ENCODE results near the gene KRTAP9-1. TPM values are rescaled to one million over a fixed set of nuclear protein-coding genes. Genes with fewer than 3 reads are reported as not detected.
"Not testable (repeated sequence)": the region's sequence is repeated elsewhere in the genome, so short reads cannot be mapped to it uniquely, and the experiment has no call there.

KRTAP9-1 gene
- polyA plus RNA-seq, 10 donors = not detected

DNA sequence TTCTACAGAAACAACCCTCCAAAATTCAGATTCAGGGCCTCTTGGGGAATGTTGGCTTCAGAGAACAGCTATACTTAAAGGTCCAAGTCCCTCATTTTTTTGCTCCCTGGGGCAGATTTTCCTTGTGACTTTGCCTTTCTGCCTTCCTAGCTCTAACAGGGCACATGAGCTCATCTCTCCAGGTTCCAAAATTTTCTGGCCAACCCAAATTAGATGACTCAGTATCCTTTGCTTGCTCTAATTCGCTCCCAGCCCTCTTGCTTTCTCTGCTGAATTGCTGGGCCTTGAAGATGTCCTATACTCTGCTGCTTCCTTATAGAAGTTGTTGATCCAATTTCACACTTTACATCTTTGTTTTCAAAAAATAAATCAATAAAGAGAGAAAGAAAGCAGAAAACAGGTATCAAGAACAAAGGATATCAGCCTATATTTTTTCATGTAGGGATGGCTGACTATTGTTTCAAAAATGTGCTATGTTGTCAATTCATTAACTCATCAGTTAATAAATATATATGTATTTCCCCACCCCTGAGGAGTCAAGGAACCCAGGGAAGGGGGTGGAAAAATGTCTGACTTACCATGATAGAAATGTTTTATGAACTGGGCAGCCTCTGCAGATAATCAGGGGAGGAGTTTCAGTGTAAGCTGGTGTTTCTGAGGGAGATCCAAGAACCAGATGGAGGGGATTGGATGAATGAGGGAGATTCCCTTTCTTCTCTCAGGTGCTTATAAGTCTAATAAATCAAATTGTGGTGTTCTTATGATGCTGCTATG, 10.7 kb upstream of the KRTAP9-1 start:
- DNase-seq = no peak

DNA sequence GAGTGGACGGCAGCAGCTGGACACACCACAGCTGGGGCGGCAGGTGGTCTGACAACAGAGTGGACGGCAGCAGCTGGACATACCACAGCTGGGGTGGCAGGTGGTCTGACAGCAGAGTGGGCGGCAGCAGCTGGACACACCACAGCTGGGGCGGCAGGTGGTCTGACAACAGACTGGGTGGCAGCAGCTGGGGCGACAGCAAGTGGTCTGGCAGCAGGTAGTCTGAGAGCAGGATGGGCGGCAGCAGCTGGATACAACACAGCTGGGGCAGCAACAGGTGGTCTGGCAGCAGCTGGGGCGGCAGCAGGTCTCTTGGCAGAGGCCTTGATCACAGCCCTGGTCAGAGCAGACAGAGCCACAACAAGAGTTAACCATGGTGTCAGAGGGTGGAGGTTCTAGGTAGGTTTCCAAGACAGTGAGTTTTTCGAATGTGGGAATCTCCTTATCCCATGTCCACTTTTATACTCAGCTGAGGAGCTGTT, 5.2 kb upstream of the KRTAP9-1 start, which contains the start of gene KRTAP4-1:
Gene KRTAP4-1 (minus strand): TSS at position 432 of the 482 bp plus-strand sequence. CDS start 57 bp downstream, at position 375.
- DNase-seq = no peak

DNA sequence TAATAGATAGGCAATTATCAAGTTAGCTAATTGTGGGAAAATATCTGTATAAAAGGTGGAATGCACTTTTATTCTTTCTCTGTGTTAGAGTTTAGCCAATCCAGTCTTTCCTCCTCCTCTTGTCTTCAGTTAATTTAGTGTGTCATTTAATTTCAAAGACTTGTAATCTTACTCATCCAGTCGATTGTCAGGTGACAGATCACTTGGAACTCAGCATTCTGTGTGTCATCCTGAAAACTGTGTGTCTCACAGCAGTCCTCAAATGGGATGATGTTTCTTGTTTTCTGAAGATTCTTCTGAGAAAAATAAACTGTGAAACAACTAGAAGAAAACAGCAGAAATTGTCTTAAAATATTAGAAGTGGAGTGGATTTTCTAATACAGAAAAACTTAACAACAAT, 4.7 kb upstream of the KRTAP9-1 start:
- no peak for DNase-seq

DNA sequence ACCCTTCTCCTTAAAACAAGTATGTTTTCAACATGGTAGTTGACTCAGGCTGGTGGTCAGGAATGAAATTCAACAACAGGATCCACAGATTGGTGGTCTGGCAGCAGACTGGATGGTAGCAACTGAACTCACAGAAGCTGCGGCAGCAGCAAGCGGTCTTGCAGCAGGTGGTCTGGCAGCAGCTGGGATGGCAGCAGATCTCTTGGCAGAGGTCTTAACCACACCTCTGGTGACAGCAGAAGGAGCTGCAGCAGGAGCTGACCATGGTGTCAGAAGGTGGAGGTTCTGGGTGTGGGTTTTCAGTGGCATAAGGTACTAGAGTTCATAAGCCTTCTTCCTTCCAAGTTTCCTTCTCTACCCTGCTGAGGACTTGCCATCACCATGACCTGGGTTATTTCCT, 2.8 kb upstream of the KRTAP9-1 start:
- no peak for DNase-seq

DNA sequence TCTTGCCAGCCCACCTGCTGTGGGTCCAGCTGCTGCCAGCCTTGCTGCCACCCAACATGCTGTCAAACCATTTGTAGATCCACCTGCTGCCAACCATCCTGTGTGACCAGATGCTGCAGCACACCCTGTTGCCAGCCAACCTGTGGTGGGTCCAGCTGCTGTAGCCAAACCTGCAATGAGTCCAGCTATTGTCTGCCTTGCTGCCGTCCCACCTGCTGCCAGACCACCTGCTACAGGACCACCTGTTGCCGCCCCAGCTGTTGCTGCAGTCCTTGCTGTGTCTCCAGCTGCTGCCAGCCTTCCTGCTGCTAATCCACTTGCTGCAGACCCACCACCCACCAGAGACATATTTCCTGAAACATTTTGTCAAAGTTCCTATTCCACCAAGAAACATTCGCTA, 641 bp downstream of the KRTAP9-1 start:
- no peak for DNase-seq

DNA sequence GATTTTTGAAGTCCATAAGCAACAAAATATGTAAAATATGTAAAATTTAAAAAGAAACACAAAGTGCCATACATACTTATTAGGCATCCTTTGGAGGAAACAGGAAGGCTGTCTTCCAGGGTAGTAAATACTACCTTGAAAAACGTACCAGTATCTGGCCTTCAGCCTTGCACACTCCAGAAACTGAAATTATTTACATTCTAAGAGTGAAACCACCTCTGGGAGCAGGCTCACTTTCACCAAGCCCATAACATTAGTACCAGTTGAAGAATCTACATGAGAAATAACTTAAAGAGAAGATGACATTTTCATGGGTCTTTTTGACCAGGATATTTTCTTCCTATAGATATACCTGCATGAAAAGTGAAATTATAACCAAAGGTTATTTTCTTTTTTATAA, 6.4 kb downstream of the KRTAP9-1 start:
- DNase-seq = no peak

DNA sequence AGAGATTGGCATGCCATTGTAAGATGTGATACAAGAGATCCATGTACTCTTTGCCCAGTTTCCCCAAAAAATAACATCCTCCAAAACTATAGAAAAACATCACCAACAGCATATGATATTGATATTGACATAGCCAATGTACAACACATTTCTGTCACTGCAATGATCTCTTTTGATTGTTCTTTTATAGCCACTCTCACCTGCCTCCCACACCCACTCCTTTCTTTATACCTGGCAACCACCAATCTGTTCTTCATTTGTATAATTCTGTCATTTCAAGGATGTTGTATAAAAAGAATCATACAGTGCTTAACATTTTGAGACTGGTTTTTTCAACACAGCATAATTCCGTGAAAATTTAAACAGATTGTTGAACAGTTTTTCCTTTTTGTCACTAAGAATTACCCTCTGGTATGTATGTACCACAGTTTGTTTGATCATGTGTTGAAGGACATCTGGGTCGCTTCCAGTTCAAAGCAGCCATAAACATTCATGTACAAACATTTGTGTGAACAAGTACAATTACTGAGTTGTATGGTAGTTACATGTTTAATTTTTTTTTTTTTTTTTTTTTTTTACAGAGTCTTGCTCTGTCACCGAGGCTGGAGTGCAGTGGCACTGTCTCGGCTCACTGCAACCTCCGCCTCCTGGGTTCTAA, 9.9 kb downstream of the KRTAP9-1 start:
- DNase-seq = no peak

DNA sequence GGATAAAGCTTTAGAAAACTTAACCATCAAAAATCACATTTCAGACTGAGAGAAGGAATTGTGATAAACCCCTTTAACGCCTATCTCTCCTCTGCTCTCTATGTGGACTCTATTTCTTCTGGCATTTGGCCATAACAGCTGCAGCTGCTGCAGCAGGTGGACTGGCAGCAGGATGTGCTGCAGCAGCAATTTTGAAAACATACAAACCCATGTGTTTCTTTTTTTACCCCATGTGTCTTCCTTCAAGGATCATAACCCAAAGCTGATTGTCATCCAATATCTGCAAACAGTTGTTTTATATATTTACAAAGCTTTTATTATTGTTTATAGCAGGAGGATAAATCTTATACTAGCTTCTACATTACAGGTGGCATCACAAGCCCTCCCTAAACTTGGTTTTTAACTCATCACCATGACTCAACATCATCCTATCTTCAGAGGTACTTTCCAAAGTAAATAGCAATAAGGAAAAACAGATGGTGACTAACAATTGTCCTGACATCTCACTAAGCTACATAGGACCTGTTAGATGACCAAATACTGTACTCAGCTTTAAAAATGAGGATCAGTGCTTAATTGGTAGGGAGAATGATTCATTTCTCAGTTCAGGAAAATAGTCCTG, 22.3 kb downstream of the KRTAP9-1 start:
- DNase-seq = peak in 2 of 3 donors; percentile 0 to 15

DNA sequence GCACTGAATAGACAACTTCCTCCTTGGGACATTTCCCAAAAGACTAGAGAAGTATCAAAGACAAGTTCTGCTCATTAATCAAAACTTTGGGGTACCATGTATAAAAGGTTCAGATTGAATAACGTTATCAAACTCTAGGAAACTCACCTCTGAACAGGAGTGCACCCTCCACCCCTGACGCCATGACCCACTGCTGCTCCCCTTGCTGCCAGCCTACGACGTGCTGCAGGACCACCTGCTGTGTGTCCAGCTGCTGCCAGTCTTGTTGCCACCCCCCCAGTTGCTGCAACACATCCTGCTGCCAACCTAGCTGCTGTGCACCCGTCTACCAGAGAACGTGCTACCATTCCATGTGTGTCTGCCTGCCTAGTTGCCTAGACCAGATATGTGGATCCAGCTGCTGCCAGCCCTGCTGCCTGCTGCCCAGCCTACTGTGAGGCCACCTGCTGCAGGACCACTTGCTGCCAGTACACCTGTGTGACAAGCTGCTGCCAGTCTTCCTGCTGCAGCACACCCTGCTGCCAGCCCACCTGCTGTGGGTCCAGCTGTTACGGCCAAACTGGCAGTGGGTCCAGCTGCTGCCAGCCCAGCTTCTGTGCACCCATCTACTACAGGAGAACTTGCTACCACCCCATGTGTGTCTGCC, 23.0 kb downstream of the KRTAP9-1 start:
- peak in 2 of 3 donors; percentile 0 to 3 for DNase-seq

DNA sequence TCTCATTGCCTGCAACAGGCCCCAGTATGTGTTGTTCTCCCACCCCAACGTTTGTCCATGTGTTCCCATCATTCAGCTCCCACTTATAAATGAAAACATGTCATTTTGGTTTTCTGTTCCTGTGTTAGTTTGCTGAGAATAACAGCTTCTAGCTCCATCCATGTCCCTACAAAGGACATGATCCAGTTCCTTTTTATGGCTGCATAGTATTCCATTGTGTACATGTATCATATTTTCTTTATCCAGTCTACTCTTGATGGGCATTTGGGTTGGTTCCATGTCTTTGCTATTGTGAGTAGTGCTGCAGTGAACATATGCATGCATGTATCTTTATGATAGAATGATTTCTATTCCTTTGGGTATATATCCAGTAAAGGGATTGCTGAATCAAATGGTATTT, 26.0 kb downstream of the KRTAP9-1 start:
- DNase-seq = no peak

DNA sequence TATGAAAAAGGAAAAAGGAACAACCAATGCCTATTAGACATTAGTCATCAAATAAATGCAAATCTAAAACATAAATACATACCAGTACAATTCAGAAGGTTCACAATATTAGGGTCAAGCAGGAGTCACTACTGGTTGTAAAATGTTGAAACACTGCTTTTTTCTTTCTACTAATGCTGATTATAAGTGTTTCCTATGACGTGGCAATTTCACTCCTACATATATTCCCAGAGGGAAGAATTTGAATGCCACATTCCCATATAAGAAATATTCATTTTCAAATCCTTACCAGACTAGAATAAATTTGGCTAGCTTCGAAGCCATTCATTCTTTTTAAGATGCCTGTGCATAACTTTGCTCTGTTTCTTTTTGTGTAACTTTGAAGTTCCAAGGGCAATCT, 34.1 kb downstream of the KRTAP9-1 start:
- no peak for DNase-seq

DNA sequence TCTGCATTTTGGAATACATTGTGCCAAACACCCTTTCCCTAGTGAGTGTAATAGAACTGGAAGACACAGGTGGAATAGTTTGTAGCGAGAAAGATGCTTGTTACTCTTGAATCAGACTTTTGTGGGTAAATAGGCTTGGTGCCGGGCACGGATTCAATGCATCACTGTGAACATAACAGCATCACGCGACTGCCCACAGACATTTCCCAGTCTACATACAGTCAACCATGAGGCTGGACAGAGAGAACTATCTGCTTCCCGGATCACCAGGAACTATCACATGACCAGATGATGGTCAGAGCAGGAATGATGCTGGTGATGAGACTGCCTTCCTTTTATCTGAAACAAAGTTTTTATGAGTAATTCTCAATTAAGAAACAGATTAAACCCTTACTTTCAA, 36.4 kb downstream of the KRTAP9-1 start:
- no peak for DNase-seq

DNA sequence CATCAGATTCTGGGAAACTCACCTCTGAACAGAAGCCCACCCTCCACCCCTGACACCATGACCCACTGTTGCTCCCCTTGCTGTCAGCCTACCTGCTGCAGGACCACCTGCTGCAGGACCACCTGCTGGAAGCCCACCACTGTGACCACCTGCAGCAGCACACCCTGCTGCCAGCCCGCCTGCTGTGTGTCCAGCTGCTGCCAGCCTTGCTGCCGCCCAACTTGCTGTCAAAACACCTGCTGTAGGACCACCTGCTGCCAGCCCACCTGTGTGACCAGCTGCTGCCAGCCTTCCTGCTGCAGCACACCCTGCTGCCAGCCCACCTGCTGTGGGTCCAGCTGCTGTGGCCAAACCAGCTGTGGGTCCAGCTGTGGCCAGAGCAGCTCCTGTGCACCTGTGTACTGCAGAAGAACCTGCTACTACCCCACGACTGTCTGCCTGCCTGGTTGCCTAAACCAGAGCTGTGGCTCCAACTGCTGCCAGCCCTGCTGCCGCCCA, 37.0 kb downstream of the KRTAP9-1 start, which contains the start of gene KRTAP9-2:
Gene KRTAP9-2 (plus strand): TSS at position 51 of the 498 bp plus-strand sequence. CDS start 7 bp downstream, at position 58.
- not testable (repeated sequence) for DNase-seq

DNA sequence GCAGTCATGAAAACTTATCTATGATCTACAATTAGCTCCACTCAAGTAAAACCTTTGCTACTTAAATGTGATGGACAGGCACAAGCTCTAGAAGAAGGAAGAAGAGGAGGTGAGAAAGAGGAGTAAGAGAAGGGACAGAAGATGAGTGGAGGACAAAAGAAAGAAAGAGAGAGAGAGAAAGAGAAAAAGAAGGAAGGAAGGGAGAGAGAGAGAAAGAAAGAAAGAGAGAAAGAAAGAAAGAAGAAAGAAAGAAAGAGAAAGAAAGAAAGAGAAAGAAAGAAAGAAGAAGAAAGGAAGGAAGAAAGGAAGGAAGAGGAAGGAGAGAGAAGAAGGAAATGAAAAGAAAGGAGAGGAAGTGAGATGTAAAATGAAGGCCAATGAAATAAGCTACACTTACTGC, 40.4 kb downstream of the KRTAP9-1 start:
- DNase-seq = no peak

DNA sequence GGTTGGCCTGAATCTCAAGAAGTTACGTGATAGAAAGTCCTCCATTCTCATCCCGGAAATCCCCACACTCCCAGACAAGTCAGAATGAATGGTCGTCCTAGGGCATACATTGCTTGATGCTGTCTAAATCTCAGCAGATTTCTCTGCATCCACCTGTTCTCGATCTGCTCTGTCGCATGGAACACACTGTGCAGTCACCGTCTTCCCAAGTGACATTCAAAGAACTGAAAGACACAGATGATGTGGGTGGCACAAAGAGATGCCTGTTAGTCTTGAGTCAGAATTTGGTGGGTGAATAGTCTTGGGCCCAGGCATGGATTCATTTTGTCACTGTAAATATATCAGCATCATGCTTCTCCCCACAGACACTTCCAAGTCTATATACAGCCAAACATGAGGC, 42.0 kb downstream of the KRTAP9-1 start:
- no peak for DNase-seq

DNA sequence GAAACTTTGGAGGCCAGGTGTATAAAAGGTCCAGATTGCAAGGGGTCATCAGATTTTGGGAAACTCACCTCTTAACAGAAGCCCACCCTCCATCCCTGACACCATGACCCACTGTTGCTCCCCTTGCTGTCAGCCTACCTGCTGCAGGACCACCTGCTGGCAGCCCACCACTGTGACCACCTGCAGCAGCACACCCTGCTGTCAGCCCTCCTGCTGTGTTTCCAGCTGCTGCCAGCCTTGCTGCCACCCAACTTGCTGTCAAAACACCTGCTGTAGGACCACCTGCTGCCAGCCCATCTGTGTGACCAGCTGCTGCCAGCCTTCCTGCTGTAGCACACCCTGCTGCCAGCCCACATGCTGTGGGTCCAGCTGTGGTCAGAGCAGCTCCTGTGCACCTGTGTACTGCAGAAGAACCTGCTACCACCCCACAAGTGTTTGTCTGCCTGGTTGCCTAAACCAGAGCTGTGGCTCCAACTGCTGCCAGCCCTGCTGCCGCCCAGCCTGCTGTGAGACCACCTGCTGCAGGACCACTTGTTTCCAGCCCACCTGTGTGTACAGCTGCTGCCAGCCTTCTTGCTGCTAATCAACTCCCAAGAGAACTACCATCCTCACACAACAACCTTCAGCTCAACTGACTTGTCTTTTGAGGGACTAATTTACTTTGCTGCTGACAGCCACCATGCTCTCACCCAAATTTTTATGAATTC, 42.9 kb downstream of the KRTAP9-1 start, which contains the start of gene KRTAP9-3:
Gene KRTAP9-3 (plus strand): TSS at position 51 of the 707 bp plus-strand sequence. CDS start 53 bp downstream, at position 104.
- not testable (repeated sequence) for DNase-seq

DNA sequence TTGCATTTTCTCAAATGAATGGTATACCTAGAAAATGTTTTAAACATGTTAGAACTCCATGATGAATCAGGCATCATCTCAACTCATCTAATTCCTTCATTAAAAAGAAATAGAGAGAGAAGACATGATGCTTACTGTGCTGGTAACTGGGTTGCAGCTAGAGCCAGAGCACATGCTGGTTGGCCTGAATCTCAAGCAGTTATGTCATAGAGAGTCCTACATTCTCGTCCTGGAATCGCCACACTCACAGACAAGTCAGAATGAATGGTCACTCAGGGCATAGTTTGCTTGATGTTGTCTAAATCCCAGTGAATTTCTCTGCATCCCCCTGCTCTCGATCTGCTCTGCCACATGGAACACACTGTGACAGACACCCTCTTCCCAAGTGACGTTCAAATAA, 47.4 kb downstream of the KRTAP9-1 start:
- not testable (repeated sequence) for DNase-seq

DNA sequence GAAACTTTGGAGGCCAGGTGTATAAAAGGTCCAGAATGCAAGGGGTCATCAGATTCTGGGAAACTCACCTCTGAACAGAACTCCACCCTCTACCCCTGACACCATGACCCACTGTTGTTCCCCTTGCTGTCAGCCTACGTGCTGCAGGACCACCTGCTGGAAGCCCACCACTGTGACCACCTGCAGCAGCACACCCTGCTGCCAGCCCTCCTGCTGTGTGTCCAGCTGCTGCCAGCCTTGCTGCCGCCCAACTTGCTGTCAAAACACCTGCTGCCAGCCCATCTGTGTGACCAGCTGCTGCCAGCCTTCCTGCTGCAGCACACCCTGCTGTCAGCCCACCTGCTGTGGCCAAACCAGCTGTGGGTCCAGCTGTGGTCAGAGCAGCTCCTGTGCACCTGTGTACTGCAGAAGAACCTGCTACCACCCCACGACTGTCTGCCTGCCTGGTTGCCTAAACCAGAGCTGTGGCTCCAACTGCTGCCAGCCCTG, 48.3 kb downstream of the KRTAP9-1 start, which contains the start of gene KRTAP9-8:
Gene KRTAP9-8 (plus strand): TSS at position 51 of the 489 bp plus-strand sequence. CDS start 53 bp downstream, at position 104.
- not testable (repeated sequence) for DNase-seq
